ENCODE data around the gene TMPRSS9.

Gene TMPRSS9

DNA sequence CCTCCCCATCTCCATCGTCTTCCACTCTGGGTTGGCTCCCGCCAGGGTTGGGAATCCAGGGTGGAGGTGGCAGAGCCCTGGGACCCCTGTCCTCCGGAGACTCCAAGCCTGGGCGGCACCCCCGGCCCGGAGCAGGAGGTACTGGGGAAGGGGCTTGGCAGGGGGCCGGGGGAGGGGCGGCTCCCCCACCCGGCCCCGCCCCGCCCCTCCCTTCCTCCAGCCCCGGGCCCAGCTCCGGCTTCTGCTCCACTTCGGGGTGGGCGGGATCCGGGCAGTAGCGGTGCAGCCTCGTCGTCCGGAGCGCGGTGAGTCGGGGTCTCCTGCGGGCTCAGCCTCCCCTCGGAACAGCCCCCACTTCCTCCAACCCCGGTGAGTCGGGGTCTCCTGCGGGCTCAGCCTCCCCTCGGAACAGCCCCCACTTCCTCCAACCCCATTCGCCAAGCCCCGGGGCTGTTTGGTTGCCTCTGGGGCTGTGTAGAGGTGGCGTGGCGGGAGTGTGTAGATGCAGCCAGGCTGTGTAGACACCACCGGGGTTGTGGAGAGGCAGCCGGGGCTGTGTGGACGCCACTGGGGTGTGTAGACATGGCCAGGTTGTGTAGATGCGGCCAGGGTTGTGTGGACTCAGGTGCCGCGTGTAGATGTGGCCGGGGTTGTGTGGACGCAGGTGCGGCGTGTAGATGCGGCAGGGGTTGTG is at the start of gene TMPRSS9:
Gene TMPRSS9 (plus strand): TSS at position 274 of the 694 bp plus-strand sequence. CDS start 29,521 bp downstream, outside the sequence.
- FAIRE-seq (no peak), DNase-seq (ENCODE audit: low spot score) (no peak)

DNA sequence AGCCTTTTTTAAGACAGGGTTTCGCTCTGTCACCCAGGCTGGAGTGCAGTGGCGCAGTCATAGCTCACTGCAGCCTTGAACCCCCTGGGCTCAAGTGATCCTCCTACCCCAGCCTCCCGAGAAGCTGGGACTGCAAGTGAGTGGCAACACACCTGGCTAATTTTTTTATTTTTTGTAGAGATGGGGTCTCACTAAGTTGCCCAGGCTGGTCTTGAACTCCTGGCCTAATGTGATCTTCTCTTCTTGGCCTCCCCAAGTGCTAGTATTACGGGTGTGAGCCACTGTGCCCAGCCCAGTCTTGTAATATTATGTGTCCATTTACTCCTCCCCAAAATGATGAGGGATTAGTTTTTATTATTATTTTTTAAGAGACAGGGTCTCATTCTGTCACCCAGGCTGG is 49.0 kb upstream of the TMPRSS9 start:
- DNase-seq (ENCODE audit: low spot score) (no peak), FAIRE-seq (no peak)

DNA sequence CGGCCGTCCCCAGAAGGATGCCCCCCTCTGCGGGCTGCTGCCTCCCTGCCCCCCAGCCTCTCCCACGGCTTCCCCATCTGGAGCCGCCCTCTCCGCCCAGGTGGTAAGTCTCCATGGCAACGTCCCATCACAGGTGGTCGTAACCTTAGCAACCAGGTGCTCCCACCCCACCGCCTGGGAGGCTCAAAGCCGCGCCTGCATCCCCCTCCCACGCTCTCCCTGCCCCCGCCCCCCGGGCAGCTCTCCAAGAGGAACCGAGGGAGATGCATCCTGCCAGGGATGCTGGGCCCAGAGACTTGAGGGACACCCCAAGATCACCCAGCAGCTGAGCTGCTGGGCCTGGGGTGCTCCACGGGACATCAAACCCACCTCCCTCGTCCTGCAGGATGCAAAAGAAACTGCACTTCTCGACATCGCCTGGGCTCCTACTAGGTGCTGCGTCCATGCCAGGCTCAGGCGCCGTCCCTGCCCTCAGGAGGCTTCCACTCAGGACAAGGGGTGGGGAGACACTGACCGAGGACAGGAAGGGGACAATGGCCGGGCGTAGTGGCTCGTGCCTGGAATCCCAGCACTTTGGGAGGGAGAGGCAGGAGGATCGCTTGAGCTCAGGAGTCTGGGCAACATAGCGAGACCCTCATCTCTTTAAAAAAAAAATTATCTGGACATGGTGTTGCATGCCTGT is 47.1 kb upstream of the TMPRSS9 start:
- no peak for FAIRE-seq
- DNase-seq (ENCODE audit: low spot score), result no peak

DNA sequence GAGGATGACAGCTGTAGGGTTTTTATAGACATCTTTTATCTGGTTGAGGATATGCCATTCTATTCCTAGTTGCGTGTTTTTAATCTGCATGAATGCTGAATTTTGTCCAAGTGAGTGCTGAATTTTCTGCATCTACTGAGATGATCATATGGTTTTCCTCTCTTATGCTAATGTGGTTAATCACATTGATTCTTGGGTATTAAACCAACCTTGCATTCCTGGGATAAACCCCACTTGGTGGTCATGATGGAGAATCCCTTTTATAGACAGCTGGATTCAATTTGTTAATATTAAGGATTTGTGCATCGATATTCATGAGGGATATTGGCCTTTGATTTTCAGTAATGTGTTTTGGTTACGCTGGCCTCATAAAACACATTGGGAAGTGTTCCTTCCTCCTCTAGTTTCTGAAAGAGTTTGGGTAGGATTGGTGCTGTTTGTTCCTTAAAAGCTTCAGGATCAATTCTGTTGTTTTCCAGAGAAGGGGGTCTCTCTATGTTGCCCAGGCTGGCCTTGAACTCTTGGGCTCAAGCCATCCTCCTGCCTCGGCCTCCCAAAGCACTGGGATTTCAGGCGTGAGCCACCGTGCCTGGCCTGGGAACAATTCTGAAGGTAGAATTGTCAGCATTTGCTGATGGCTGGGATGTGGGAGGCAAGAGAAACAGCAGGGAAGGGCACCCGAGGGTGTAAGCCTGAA is 44.8 kb upstream of the TMPRSS9 start:
- no peak for FAIRE-seq
- no peak for DNase-seq (ENCODE audit: low spot score)

DNA sequence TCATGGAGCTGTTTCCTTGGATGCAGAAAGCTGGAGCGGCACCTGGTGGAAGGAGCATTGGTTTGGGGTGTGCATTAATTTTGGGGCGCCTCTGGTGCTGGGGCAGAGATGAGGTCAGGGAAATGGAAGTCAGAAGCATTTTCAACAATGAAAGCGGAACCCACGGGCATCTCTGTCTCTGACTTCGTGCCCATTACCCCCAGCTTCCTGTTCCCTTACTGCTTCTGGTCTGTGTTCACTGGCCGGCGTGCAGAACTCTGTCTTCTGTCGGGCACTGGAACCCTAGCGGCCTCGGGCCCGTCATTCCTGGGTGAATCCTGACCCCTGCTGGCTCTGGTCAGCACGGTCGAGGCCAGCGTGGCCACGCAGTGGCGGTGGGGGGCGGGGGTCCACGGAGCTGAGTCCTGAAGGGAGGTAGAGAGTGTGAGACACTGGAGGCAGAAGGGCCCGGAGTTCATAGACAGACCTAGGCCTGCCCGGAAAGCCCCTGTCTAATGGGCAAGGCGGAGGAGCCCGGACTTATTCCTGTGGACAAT is 44.2 kb upstream of the TMPRSS9 start:
- FAIRE-seq, result no peak
- peak; percentile 26 for DNase-seq (ENCODE audit: low spot score)

DNA sequence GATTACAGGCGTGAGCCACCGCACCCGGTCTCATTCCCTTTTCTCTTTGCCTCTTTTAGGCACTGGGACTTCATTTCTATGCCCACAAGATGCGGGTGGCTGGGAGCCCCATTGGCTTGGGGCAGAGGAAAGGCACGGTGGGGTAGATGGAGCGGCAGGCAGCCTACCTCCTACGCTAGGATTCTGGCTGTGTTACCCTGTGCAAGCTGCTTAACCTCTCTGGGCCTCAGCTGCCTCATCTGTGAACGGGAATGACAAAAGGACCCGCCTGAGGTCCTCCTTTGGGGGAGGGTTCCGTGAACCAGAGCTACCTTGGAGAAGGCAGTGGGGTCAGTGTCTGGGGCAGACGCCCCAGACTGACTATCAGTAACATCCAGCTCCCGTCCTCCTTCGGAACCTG is 42.8 kb upstream of the TMPRSS9 start:
- FAIRE-seq, result no peak
- no peak for DNase-seq (ENCODE audit: low spot score)

DNA sequence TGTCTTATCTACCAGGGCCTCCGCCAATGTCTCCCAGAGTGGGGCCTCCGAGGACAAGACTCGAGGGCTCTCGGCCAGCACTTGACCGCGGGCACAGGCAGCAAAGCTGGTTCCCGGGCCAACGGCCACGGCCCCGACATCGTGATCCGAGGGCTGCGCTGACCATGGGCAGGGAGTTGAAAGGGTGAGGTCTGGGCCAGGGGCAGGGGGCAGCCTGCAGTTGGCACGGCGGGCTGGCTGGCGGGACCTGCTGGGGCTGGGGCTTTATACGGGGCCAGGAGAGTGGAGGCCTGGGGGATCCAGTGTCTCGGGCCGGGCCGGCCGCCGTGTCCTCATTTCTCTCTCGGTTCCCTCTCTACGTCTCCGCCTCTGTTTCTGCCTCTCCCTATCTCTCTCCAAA is 42.3 kb upstream of the TMPRSS9 start:
- FAIRE-seq (no peak), DNase-seq (ENCODE audit: low spot score) (no peak)

DNA sequence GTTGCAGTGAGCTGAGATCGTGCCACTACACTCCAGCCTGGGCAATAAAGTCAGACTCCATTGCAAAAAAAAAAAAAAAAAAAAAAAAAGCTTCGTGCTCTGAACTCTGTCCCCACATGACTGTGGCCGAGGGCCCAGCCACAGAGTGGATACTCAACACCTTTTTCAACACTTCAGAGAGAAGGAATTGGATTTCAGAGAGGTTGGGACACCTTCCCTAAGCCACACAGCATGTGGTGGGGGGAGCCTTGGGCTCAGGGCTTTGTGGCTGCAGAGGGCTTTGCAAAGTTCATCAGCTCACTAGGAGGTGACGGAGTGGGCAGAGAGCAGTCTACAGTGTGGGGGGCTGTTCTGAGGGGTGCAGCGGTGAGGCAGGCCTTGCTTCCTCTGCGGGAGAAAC is 41.1 kb upstream of the TMPRSS9 start:
- no peak for DNase-seq (ENCODE audit: low spot score)
- no peak for FAIRE-seq

DNA sequence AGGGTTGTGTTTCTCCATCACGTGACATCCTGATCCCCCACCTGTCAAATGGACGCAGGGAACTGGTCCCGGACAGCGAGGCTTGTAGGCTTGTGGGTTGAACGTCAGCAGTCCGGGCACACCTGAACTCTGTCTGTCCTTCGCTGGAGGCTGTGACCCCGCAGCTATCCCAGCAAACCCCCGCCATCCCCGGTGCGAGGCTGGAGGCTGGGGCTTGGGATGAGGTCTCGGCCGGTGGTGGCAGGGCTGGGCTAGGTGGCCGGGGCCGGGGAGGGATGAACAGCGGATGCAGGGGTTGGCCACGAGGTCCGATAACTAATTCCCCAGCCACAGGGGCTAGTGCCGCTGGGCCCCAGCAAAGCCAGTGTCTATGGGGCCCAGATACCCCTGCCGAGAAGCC is 40.5 kb upstream of the TMPRSS9 start:
- no peak for DNase-seq (ENCODE audit: low spot score)
- FAIRE-seq, result no peak

DNA sequence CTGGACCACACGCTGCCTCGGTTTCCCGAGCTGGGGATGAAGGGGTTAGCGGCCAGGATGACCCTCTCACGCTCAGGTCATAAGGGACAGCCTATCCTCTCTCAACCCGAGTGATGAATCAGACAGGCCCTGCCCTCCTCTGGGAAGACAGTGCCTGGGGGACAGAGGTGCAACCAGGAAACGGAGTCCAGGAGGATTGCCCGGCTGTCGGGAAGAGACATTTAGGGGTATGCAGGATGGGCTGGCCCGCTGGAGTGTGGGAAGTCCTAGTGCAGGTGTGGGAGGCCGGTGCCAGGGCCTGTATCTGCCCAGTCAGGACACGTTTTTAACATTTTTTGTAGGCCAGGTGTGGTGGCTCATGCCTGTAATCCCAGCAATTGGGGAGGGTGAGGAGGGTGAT is 40.0 kb upstream of the TMPRSS9 start:
- FAIRE-seq (no peak), DNase-seq (ENCODE audit: low spot score) (no peak)

DNA sequence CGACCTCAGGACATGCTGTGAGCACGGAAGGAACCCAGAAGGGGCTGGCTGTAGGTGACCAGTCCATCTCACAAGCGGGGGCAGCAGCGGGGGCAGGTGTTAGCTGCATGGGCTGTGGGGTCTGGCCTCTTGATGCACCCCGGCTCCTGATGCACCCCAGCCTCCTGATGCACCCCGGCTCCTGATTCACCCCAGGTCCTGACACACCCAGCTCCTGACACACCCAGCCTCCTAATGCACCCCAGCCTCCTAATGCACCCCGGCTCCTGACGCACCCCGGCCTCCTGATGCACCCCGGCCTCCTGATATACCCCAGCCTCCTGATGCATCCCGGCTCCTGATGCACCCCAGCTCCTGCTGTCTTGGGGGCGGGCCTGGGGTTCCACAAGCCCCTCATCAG is 39.1 kb upstream of the TMPRSS9 start:
- no peak for FAIRE-seq

DNA sequence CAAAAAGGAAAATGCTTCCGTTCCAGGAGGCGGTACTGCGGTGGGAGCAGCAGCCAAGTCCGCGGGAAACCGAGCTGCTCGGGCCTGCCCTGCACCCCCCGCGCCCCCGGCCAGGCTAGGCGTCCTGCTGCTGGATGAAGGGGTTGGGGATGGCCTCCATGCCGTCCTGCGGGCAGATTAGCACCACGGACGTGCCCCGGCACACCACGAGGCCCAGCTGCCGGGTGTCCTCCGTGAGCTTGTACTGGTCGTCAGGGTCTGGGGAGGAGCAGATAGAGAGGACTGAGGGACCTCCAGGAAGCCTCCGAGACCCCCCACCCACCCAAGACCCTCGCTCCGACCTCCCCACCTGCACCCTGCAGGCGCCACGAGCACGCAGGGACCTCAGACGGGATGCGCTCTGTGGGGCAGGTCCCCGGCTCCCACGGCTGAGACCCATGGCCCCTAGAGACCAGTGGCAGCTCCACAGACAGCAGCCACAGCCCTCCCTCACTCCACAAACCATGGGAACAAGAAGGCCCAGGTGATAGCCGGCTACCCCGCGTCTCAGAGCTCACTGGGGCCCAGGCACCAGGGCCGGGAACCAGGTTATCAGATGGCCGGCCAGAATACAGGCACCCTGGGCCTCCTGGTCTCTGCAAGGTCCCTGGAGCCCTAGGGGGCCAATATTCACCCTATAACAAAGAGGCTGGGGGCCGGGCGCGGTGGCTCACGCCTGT is 38.3 kb upstream of the TMPRSS9 start:
- DNase-seq (ENCODE audit: low spot score) (no peak), FAIRE-seq (no peak)

More for the DNA sequence above, 39.1 kb upstream of the TMPRSS9 start:
- DNase-seq (ENCODE audit: low spot score), result no peak

DNA sequence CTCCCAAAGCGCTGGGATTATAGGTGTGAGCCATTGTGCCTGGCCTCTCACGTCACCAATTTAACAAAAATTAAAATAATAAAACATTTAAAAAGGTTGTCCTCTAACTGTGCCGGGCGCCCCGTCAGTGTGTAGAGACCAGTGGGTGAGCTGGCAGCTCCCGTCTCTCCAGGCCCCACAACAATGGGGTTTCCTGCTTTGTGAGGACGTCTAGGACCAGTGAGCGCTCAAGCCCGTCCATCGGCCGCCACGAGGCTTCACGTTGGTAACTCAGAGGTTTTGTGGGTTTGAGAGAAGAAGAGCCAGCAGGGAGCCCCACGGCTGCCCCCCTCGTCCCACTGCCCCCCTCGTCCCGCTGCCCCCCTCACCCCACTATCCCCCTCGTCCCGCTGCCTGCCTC is 36.4 kb upstream of the TMPRSS9 start:
- FAIRE-seq (no peak), DNase-seq (ENCODE audit: low spot score) (no peak)

DNA sequence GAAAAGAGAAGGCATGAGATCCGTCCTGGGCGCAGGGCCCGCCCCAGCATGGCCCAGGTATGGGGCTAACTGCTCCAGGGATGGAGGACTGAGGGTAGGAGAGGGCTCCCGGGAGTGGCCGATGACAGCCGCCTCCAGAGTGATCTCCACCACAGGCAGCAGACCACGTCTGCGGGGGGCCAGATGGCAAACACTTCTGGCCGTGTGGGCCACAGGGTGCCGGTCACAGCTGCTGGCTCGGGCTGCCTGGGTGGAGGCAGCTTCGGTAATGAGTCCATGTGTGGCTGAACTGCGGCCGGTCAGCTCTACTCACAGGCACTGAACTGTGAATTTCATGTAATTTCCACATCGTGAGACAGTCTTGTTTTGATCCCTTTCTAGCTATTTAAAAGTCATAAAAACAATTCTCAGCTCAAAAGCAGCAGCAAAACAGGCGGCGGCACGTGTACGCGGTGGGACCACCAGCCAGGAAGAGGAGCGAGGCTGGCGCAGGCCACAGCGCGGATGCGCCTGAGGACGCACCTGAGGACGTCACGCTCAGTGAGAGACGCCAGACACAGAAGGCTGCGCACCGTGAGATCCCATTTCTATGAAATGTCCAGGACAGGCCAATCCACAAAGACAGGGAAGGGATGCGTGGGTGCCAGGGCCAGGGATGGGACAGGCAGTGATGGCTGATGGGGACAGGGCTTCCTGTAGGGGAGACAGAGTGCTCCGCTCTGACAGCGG is 35.7 kb upstream of the TMPRSS9 start:
- DNase-seq (ENCODE audit: low spot score), result peak; percentile 49
- FAIRE-seq, result peak; percentile 82

DNA sequence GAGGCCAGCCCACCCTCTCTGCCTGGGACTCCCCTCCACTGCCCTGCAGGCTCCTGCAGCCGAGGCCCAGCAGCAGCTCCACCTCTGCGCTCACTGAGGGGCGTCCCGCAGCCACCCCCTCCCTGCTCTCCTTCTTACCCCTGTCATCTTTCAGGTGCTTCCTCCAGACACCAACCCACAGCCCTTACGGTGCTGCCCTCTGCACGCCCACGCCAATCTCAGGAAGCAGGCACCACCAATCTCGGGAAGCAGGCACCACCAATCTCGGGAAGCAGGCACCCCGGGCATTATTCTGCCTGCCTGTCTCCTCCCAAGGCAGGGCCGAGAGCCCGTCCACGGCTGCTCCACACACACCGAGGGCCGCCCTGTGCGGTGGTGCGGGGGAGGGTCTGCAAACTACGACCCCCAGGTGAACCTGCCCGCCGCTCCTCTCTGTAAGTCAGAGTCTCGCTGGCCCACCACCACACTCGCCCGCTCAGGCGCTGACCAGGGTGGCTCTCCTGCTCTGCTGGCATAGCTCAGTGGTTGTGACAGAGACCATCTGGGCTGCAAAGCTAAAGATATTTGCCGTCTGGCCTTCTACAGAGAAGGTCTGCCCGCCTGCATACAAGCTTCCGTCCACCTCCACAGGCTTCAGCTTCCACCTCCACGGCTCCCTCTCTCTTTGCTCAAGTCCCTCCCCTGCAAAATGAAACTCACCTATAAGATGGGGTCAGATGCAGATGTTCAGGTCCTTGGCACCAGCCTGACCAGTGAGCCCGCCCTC is 34.6 kb upstream of the TMPRSS9 start:
- no peak for FAIRE-seq

DNA sequence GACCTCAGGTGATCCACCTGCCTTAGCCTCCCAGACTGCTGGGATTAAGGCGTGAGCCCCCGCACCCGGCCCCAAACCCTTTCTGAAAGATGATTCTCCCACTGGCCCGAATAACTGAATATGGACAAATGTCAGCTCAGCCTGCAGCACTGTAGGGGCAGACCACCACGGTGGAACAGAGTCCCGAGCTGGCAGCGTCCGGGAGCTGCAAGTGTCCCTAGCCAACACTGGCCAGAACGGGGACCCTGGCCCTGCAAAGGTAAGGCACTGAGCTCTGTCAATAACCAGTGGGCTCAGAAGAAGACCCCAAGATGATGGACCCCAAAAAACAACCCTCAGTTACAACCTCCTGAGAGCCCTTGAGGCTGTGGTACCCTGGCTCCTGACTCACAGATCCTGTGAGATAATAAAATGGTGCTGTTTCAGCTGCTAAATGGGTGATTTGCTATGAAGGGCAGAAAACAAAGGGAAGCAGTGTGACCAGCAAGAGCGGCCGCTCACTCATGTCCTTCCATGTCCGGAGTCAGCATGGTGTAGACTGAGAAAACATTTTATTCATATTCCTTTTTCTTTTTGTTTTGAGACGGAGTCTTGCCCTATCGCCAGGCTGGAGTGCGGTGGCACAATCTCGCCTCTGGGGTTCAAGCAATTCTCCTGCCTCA is 33.2 kb upstream of the TMPRSS9 start:
- no peak for FAIRE-seq
- no peak for DNase-seq (ENCODE audit: low spot score)

More for the DNA sequence above, 34.6 kb upstream of the TMPRSS9 start:
- no peak for DNase-seq (ENCODE audit: low spot score)

DNA sequence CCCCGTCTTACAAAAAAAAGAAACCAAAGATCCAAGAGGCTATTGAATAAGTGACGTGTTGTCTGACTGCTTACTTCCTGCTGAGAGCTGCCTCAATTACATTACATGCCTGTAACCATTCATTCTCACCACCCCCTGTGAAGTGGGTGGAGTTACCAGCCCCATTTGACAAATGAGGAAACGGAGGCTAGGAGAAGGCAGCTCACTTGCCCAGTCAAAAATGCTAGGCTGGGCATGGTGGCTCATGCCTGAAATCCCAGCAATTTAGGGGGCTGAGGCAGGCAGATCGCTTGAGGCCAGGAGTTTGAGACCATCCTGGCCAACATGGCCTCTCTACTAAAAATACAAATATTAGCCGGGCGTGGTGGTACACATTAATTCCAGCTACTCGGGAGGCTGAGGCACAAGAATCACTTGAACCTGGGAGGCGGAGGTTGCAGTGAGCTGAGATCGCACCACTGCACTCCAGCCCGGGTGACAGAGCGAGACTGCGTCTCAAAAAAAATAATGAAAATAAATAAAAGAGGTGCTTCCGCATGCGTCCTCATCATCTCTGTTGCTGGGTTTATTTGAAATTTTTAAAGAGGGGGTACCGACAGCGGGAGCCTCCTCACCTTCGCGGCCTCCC is 32.2 kb upstream of the TMPRSS9 start:
- DNase-seq (ENCODE audit: low spot score), result peak; percentile 83
- FAIRE-seq, result peak; percentile 84

DNA sequence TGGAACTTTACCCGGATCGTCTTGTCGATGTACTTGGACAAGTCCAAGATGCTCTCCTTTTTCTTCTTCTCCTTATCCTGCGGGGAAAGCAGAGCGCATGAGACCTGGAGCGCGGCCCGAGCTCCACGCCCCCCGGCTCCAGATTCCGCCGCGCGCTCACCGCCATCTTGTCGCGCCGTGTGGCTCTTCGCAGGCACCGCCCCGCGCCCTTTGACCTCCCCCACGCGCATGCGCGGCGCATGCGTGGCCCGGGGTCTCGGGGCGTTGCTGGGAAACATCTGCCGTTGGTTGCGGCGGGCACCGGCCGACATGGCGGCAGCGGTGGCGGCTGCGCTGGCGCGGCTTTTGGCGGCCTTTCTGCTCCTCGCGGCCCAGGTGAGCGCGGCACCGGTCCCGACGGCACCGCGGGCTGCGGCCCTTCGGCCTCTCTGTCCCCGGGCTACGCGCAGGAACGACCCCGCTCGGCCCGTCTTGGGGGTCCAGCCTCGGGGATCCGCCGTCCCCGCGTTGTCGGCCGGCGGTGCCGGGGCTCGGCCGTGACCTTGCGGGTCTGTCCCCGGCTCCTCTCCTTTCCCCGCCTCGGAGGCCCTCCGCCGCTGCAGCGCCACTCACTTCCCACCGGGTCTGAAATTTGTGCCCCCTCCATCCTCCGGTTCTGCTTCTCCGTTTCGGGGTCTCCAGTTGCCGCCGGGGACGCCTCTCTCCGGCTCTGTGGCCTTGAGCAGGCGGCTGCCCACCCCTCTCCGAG is 31.5 kb upstream of the TMPRSS9 start, which contains the start of the genes LSM7 and SPPL2B:
Gene LSM7 (minus strand): TSS at position 186 of the 748 bp plus-strand sequence. CDS start 20 bp downstream, at position 166.
Gene SPPL2B (plus strand): TSS at position 284 of the 748 bp plus-strand sequence. CDS start 26 bp downstream, at position 310.
- DNase-seq (ENCODE audit: low spot score) (peak; percentile 77), FAIRE-seq (no peak)
